ENCODE results near the gene NLK.

GRCh38 chr17:28144019-28144418 is 101.5 kb downstream of the NLK start:
- TF ChIP-seq POLR2A (IDR thresholded peaks at IDR 0.05; ENCODE audit: borderline replicate concordance, extremely low read depth, insufficient read depth, insufficient read length) (no peak), CTCF (IDR thresholded peaks at IDR 0.05 in 2 of 3, conservative IDR thresholded peaks at IDR 0.05 in 1 of 3; ENCODE audit: borderline replicate concordance in 1 of 3, insufficient read depth in 1 of 3, low read depth in 2 of 3, low read length in 2 of 3) (no peak), EZH2 (IDR thresholded peaks at IDR 0.05) (no peak), REST (IDR thresholded peaks at IDR 0.05; ENCODE audit: low read depth) (no peak), ZNF274 (IDR thresholded peaks at IDR 0.05; ENCODE audit: low read depth, low read length) (no peak), POLR2AphosphoS5 (IDR thresholded peaks at IDR 0.05; ENCODE audit: low read depth, low read length) (no peak), ATF3 (IDR thresholded peaks at IDR 0.05) (no peak), CBX3 (IDR thresholded peaks at IDR 0.05; ENCODE audit: low read depth) (no peak), EZH2phosphoT487 (IDR thresholded peaks at IDR 0.05; ENCODE audit: borderline replicate concordance) (no peak), JUND (IDR thresholded peaks at IDR 0.05) (no peak), ZBTB33 (IDR thresholded peaks at IDR 0.05; ENCODE audit: extremely low read depth, insufficient replicate concordance, low read length) (no peak), MAX (IDR thresholded peaks at IDR 0.05) (no peak)

All from HCT116 (cell line).